ENCODE data around the gene ATP8A1.

Gene ATP8A1

DNA sequence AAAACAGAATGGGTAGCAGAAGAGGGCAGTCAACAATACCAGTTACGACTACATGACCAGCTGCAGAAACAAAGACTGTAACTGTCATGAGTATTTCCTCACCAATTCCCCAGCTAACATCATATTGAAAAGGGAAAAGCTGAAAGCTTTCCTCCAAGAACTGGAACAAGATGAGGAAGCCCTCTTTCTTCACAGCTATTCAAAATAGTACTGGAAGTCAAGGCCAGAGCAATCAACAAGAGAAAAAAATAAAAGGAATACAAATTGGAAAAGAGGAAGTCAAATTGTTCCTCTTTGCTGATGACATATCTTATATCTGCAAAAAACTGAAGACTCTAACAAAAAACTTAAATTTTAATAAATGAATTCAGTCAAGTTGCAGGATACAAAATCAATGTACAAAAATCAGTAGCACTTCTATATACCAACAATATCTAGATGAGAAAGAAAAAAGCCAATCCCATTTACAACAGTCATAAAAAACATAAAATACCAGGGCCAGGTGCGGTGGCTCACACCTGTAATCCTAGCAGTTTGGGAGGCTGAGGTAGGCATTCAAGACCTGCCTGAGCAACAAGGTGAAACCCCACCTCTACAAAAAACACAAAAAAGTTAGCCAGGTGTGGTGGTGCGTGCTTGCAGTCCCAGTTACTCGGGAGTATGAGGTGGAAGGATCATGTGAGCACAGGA lies 125.4 kb downstream of the ATP8A1 start:
- no peaks in the 10 kb centered on the region for H3K4me1 ChIP-seq (ENCODE audit: insufficient read depth, low read length)
- no peak overlapping the region for H2AFZ ChIP-seq (ENCODE audit: low read depth, low read length)
- no peaks in the 10 kb centered on the region for H3K27me3 ChIP-seq (ENCODE audit: insufficient read depth, low read length)
- no peak overlapping the region for H3K4me3 ChIP-seq (ENCODE audit: low read length)
- no peaks in the 10 kb centered on the region for H3K9me3 ChIP-seq (ENCODE audit: low read length)
- H3K36me3 ChIP-seq (ENCODE audit: insufficient read depth, low read length), result no peaks in the 10 kb centered on the region

- Histone ChIP-seq H3K27me3 (ENCODE audit: insufficient read depth, low read length) (peaks cover 3% of the 10 kb centered on the region), H3K9me3 (ENCODE audit: low read length) (no peaks in the 10 kb centered on the region), H2AFZ (ENCODE audit: low read depth, low read length) (no peak overlapping the region), H3K36me3 (ENCODE audit: insufficient read depth, low read length) (no peaks in the 10 kb centered on the region), H3K4me3 (ENCODE audit: low read length) (no peak overlapping the region), H3K4me1 (ENCODE audit: insufficient read depth, low read length) (no peaks in the 10 kb centered on the region)
These were observed 133.7 kb downstream of the ATP8A1 start for GRCh38 chr4:42523066-42523718.

GRCh38 chr4:42519803-42520417 lies 137.0 kb downstream of the ATP8A1 start:
- no peak overlapping the region for H3K4me3 ChIP-seq (ENCODE audit: low read length)
- peak overlapping the region; percentile 22 for H2AFZ ChIP-seq (ENCODE audit: low read depth, low read length)
- H3K36me3 ChIP-seq (ENCODE audit: insufficient read depth, low read length), result no peaks in the 10 kb centered on the region
- H3K27me3 ChIP-seq (ENCODE audit: insufficient read depth, low read length), result peaks cover under 1% of the 10 kb centered on the region
- H3K9me3 ChIP-seq (ENCODE audit: low read length), result no peaks in the 10 kb centered on the region
- no peaks in the 10 kb centered on the region for H3K4me1 ChIP-seq (ENCODE audit: insufficient read depth, low read length)

GRCh38 chr4:42515156-42515884 lies 141.6 kb downstream of the ATP8A1 start:
- Histone ChIP-seq H2AFZ (ENCODE audit: low read depth, low read length) (no peak overlapping the region), H3K4me1 (ENCODE audit: insufficient read depth, low read length) (no peaks in the 10 kb centered on the region), H3K27me3 (ENCODE audit: insufficient read depth, low read length) (peaks cover 2% of the 10 kb centered on the region), H3K36me3 (ENCODE audit: insufficient read depth, low read length) (no peaks in the 10 kb centered on the region), H3K9me3 (ENCODE audit: low read length) (no peaks in the 10 kb centered on the region), H3K4me3 (ENCODE audit: low read length) (no peak overlapping the region)

- no peak overlapping the region for H3K4me3 ChIP-seq (ENCODE audit: low read length)
- peaks cover 2% of the 10 kb centered on the region for H3K27me3 ChIP-seq (ENCODE audit: insufficient read depth, low read length)
- H3K36me3 ChIP-seq (ENCODE audit: insufficient read depth, low read length), result no peaks in the 10 kb centered on the region
- no peak overlapping the region for H2AFZ ChIP-seq (ENCODE audit: low read depth, low read length)
- H3K4me1 ChIP-seq (ENCODE audit: insufficient read depth, low read length), result no peaks in the 10 kb centered on the region
- no peaks in the 10 kb centered on the region for H3K9me3 ChIP-seq (ENCODE audit: low read length)
These were observed 143.0 kb downstream of the ATP8A1 start for GRCh38 chr4:42513748-42514492.

GRCh38 chr4:42512226-42512625 lies 144.7 kb downstream of the ATP8A1 start:
- H3K9me3 ChIP-seq (ENCODE audit: low read length), result no peaks in the 10 kb centered on the region
- H3K4me1 ChIP-seq (ENCODE audit: insufficient read depth, low read length), result no peaks in the 10 kb centered on the region
- H3K27me3 ChIP-seq (ENCODE audit: insufficient read depth, low read length), result peaks cover 2% of the 10 kb centered on the region
- H2AFZ ChIP-seq (ENCODE audit: low read depth, low read length), result no peak overlapping the region
- H3K36me3 ChIP-seq (ENCODE audit: insufficient read depth, low read length), result no peaks in the 10 kb centered on the region
- H3K4me3 ChIP-seq (ENCODE audit: low read length), result no peak overlapping the region

DNA sequence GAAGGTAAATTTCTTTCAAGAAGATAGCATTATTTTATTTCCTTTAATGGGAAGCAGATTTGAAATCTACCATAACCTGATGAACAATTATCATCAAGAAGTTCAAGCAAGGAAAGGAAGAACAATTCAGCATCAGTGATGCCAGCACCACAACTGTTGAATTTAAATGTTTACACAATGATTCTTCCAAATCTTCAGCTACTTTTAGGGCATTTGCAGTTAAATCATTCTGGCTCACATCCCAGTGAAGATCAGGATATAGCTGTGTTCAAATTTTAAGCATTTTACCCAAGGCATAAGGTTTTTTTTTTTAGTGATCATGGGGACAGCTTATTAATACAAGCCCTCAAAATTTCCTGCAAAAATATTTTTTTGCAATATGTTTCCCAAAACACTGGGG lies 146.7 kb downstream of the ATP8A1 start:
- H3K36me3 ChIP-seq (ENCODE audit: insufficient read depth, low read length), result no peaks in the 10 kb centered on the region
- H2AFZ ChIP-seq (ENCODE audit: low read depth, low read length), result no peak overlapping the region
- no peaks in the 10 kb centered on the region for H3K9me3 ChIP-seq (ENCODE audit: low read length)
- H3K4me3 ChIP-seq (ENCODE audit: low read length), result no peak overlapping the region
- peaks cover 2% of the 10 kb centered on the region for H3K27me3 ChIP-seq (ENCODE audit: insufficient read depth, low read length)
- H3K4me1 ChIP-seq (ENCODE audit: insufficient read depth, low read length), result no peaks in the 10 kb centered on the region

- Histone ChIP-seq H3K9me3 (ENCODE audit: low read length) (no peaks in the 10 kb centered on the region), H2AFZ (ENCODE audit: low read depth, low read length) (no peak overlapping the region), H3K4me1 (ENCODE audit: insufficient read depth, low read length) (no peaks in the 10 kb centered on the region), H3K36me3 (ENCODE audit: insufficient read depth, low read length) (no peaks in the 10 kb centered on the region), H3K4me3 (ENCODE audit: low read length) (no peak overlapping the region), H3K27me3 (ENCODE audit: insufficient read depth, low read length) (peaks cover 32% of the 10 kb centered on the region)
These were observed 155.1 kb downstream of the ATP8A1 start for GRCh38 chr4:42501624-42502401.

DNA sequence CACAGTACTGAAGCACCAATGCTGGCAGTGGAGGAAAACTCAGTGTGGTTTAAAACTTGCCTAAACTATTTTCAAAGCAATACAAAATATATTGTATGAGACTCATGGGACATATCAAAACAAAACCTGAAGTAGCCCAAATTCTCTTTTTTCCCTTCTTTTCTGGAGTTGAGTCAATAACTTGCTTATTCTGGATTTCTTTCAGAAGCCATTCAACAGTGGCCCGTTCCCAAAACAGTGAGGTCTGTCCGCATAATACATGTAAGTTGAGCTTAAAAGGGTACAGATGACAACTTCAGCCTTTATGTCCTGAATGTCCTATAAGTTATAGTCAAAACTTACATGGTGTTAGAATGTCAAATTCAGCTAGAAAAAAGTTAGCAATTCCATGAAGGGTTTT lies 158.9 kb downstream of the ATP8A1 start:
- peaks cover 23% of the 10 kb centered on the region for H3K27me3 ChIP-seq (ENCODE audit: insufficient read depth, low read length)
- no peaks in the 10 kb centered on the region for H3K4me1 ChIP-seq (ENCODE audit: insufficient read depth, low read length)
- H3K9me3 ChIP-seq (ENCODE audit: low read length), result no peaks in the 10 kb centered on the region

GRCh38 chr4:42497142-42497910 lies 159.6 kb downstream of the ATP8A1 start:
- Histone ChIP-seq H3K4me1 (ENCODE audit: insufficient read depth, low read length) (no peaks in the 10 kb centered on the region), H3K27me3 (ENCODE audit: insufficient read depth, low read length) (peaks cover 26% of the 10 kb centered on the region), H3K9me3 (ENCODE audit: low read length) (no peaks in the 10 kb centered on the region), H3K4me3 (ENCODE audit: low read length) (no peak overlapping the region), H2AFZ (ENCODE audit: low read depth, low read length) (no peak overlapping the region), H3K36me3 (ENCODE audit: insufficient read depth, low read length) (no peaks in the 10 kb centered on the region)

More for the DNA sequence above, 158.9 kb downstream of the ATP8A1 start:
- no peaks in the 10 kb centered on the region for H3K36me3 ChIP-seq (ENCODE audit: insufficient read depth, low read length)
- H2AFZ ChIP-seq (ENCODE audit: low read depth, low read length), result no peak overlapping the region
- no peak overlapping the region for H3K4me3 ChIP-seq (ENCODE audit: low read length)

GRCh38 chr4:42492962-42493361 lies 163.9 kb downstream of the ATP8A1 start:
- H3K4me3 ChIP-seq (ENCODE audit: low read length), result no peak overlapping the region
- peaks cover 2% of the 10 kb centered on the region for H3K4me1 ChIP-seq (ENCODE audit: insufficient read depth, low read length)
- no peaks in the 10 kb centered on the region for H3K36me3 ChIP-seq (ENCODE audit: insufficient read depth, low read length)
- no peak overlapping the region for H2AFZ ChIP-seq (ENCODE audit: low read depth, low read length)
- no peaks in the 10 kb centered on the region for H3K9me3 ChIP-seq (ENCODE audit: low read length)
- H3K27me3 ChIP-seq (ENCODE audit: insufficient read depth, low read length), result peaks cover 25% of the 10 kb centered on the region

Data from neuron (in vitro differentiated cells).